Neural progenitor cell (in vitro differentiated cells): Measurements from ENCODE around the gene FIBP.

ENCODE experiments used
- EZH2 ChIP-seq: fragments of 200-600 bp; sonication (generic); IDR thresholded peaks from 2 replicates; pipeline ENCODE4 v1.6.1; 2017; ENCODE audit warnings: antibody characterized with exemption, mild to moderate bottlenecking, moderate library complexity
- TF ChIP-seq, protein P1 (sequence below): fragments of 200-600 bp; sonication (generic); IDR thresholded peaks from 2 replicates; pipeline ENCODE4 v1.5.1; 2017; ENCODE audit warnings: antibody characterized with exemption, mild to moderate bottlenecking

DNA sequence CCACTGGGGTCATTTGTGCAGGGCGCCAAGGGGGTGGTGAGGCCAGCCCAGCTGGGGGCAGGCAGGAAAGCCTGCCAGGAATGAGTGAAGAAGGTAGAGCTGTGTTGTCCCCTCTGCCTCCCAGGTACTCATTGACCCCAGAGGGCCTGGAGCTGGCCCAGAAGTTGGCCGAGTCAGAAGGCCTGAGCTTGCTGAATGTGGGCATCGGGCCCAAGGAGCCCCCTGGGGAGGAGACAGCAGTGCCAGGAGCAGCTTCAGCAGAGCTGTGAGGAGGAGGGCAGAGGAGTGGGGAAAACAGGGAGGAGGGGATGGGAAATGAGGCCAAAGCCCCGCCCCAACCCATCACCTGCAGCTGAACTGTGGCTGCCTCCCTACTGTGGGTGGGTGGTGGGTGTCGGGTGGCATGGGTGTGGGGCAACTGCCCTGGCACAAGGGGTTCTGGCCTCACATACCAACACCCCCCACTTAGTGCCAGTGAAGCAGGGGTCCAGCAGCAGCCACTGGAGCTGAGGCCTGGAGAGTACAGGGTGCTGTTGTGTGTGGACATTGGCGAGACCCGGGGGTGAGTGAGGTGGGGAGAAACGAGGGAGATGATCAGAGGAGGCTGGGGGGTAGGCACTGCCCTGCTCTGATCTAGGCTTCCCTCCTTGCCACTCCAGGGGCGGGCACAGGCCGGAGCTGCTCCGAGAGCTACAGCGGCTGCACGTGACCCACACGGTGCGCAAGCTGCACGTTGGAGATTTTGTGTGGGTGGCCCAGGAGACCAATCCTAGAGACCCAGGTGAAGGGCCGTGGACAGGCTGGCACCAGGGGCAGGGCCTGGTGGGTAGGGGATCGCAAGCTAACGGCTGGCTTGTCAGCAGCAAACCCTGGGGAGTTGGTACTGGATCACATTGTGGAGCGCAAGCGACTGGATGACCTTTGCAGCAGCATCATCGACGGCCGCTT is 25.1 kb downstream of the FIBP start:
- no peak for TF ChIP-seq EZH2
- TF ChIP-seq, protein P1, sequence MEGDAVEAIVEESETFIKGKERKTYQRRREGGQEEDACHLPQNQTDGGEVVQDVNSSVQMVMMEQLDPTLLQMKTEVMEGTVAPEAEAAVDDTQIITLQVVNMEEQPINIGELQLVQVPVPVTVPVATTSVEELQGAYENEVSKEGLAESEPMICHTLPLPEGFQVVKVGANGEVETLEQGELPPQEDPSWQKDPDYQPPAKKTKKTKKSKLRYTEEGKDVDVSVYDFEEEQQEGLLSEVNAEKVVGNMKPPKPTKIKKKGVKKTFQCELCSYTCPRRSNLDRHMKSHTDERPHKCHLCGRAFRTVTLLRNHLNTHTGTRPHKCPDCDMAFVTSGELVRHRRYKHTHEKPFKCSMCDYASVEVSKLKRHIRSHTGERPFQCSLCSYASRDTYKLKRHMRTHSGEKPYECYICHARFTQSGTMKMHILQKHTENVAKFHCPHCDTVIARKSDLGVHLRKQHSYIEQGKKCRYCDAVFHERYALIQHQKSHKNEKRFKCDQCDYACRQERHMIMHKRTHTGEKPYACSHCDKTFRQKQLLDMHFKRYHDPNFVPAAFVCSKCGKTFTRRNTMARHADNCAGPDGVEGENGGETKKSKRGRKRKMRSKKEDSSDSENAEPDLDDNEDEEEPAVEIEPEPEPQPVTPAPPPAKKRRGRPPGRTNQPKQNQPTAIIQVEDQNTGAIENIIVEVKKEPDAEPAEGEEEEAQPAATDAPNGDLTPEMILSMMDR = no peak
